GM12878 (cell line): ENCODE data around the gene COMMD1. TPM values are rescaled to one million over a fixed set of nuclear protein-coding genes. Genes with fewer than 3 reads are reported as not detected.

ENCODE experiments used
- E2F4 ChIP-seq: IDR thresholded peaks from 2 replicates; pipeline ENCODE4 v1.6.1; 2012; ENCODE audit warnings: low read depth, low read length, improper control_type of control experiment
- HCFC1 ChIP-seq: fragments of 150-350 bp; IDR thresholded peaks from 2 replicates; pipeline ENCODE4 v1.6.1; 2014; ENCODE audit warnings: low read length
- MLLT1 ChIP-seq: fragments of 450-650 bp; IDR thresholded peaks from 2 replicates; pipeline ENCODE4 v1.6.1; 2016; ENCODE audit warnings: mild to moderate bottlenecking
- PKNOX1 ChIP-seq: fragments of 450-650 bp; IDR thresholded peaks from 2 replicates; pipeline ENCODE4 v1.6.1; 2016; ENCODE audit warnings: mild to moderate bottlenecking
- PML ChIP-seq: IDR thresholded peaks from 2 replicates; pipeline ENCODE4 v1.6.1; 2012; ENCODE audit warnings: low read length, inconsistent platforms
- POLR2AphosphoS2 ChIP-seq: IDR thresholded peaks from 2 replicates; pipeline ENCODE4 v1.6.1; 2011; ENCODE audit warnings: low read depth, mild to moderate bottlenecking, low read length, improper control_type of control experiment, moderate library complexity
- SRF ChIP-seq, 2 experiments: IDR thresholded peaks; 2 replicates each; pipeline ENCODE4 v1.6.1; 2011; ENCODE audit warnings: low read depth in 2 of 2, low read length in 2 of 2, mild to moderate bottlenecking in 1 of 2, moderate library complexity in 1 of 2
- STAT1 ChIP-seq: fragments of 450-650 bp; conservative IDR thresholded peaks from 2 replicates; pipeline ENCODE4 v1.6.1; 2014; ENCODE audit warnings: antibody characterized with exemption, mild to moderate bottlenecking
- TARDBP ChIP-seq: IDR thresholded peaks from 2 replicates; pipeline ENCODE4 v1.6.1; 2016; ENCODE audit warnings: borderline replicate concordance
- WRNIP1 ChIP-seq: IDR thresholded peaks from 2 replicates; pipeline ENCODE4 v1.6.1; 2011; ENCODE audit warnings: low read depth, low read length, improper control_type of control experiment, borderline replicate concordance
- polyA plus RNA-seq, 11 experiments: library from polyadenylated mRNA; depleted of rRNA in 4 of 11; unstranded in 6 of 11; stranded (reverse) in 5 of 11; fragments of >200 nt; fragmentation: Nextera tagmentation in 4 of 11; fragmentation: Illumina TruSeq in 1 of 11; extraction: Ambion mirVana in 4 of 11; extraction: Trizol in 1 of 11; gene quantifications; 1 replicate in 1 of 11; 2 replicates in 10 of 11; pipeline versions ENCODE4 v1.2.1 to v1.2.3, GENCODE V29; 2011 to 2016; ENCODE audit warnings: inconsistent platforms in 2 of 11, missing spikeins in 2 of 11, low read depth in 1 of 11
- total RNA-seq, 4 experiments: library from RNA; depleted of rRNA in 3 of 4; stranded (reverse); fragments of >200 nt in 3 of 4; fragmentation: Illumina TruSeq in 1 of 4; extraction: Trizol in 1 of 4; gene quantifications; 2 replicates each; pipeline versions ENCODE4 v1.2.1 to v1.2.3, GENCODE V29; 2013 to 2021
- TF ChIP-seq, protein P1 (sequence below): fragments of 450-650 bp; conservative IDR thresholded peaks from 2 replicates; pipeline ENCODE4 v1.6.1; 2017; ENCODE audit warnings: mild to moderate bottlenecking, moderate library complexity
- TF ChIP-seq, protein P2 (sequence below): IDR thresholded peaks from 2 replicates; pipeline ENCODE4 v1.6.1; 2012; ENCODE audit warnings: improper control_type of control experiment, low read depth, low read length; ENCODE audit not compliant: insufficient replicate concordance
- TF ChIP-seq, protein P3 (sequence below): IDR thresholded peaks from 2 replicates; pipeline ENCODE4 v1.6.1; 2012; ENCODE audit warnings: mild to moderate bottlenecking, low read depth, low read length

COMMD1 gene
- total and polyA plus RNA-seq, 10 of the 15 experiments (the other 5 are each of a cell fraction or from before 2014, with no cell fraction given), result 39.7 to 210 (median 53.7) TPM

DNA sequence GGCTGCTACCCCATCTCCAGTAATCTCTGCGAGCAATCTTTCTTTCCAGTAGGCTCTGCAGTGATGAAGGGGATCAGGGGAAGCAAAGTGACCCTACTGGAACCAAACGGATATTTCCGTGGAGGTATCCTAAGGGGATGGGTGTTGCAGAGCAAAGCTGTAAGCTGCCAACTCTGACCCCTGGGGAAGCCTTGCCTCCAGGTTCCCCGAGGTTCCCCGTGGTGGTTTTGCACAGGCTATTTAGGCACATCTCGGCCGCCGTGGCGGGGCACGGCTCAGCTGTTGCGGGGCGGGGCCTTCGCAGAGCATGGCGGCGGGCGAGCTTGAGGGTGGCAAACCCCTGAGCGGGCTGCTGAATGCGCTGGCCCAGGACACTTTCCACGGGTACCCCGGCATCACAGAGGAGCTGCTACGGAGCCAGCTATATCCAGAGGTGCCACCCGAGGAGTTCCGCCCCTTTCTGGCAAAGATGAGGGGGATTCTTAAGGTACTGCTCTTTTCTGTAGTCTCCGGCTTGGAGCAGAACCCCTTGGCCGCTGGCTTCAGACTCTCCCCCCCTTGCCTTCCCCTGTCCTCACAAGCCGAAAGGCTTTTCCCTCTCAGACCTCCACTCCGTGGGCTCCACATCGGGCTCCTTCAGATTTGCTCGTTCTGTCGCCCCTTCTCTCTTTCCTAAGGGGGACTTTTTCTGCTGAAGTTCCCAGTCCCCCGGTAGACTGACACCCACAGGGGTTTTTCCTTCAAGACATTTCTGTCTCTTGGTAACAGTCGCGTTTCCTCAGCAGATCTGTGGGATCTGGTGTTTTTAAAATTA, at the start of gene COMMD1 (continued):
- TF ChIP-seq, protein P1, sequence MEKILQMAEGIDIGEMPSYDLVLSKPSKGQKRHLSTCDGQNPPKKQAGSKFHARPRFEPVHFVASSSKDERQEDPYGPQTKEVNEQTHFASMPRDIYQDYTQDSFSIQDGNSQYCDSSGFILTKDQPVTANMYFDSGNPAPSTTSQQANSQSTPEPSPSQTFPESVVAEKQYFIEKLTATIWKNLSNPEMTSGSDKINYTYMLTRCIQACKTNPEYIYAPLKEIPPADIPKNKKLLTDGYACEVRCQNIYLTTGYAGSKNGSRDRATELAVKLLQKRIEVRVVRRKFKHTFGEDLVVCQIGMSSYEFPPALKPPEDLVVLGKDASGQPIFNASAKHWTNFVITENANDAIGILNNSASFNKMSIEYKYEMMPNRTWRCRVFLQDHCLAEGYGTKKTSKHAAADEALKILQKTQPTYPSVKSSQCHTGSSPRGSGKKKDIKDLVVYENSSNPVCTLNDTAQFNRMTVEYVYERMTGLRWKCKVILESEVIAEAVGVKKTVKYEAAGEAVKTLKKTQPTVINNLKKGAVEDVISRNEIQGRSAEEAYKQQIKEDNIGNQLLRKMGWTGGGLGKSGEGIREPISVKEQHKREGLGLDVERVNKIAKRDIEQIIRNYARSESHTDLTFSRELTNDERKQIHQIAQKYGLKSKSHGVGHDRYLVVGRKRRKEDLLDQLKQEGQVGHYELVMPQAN, result peak; percentile 82
- TF ChIP-seq, protein P2, sequence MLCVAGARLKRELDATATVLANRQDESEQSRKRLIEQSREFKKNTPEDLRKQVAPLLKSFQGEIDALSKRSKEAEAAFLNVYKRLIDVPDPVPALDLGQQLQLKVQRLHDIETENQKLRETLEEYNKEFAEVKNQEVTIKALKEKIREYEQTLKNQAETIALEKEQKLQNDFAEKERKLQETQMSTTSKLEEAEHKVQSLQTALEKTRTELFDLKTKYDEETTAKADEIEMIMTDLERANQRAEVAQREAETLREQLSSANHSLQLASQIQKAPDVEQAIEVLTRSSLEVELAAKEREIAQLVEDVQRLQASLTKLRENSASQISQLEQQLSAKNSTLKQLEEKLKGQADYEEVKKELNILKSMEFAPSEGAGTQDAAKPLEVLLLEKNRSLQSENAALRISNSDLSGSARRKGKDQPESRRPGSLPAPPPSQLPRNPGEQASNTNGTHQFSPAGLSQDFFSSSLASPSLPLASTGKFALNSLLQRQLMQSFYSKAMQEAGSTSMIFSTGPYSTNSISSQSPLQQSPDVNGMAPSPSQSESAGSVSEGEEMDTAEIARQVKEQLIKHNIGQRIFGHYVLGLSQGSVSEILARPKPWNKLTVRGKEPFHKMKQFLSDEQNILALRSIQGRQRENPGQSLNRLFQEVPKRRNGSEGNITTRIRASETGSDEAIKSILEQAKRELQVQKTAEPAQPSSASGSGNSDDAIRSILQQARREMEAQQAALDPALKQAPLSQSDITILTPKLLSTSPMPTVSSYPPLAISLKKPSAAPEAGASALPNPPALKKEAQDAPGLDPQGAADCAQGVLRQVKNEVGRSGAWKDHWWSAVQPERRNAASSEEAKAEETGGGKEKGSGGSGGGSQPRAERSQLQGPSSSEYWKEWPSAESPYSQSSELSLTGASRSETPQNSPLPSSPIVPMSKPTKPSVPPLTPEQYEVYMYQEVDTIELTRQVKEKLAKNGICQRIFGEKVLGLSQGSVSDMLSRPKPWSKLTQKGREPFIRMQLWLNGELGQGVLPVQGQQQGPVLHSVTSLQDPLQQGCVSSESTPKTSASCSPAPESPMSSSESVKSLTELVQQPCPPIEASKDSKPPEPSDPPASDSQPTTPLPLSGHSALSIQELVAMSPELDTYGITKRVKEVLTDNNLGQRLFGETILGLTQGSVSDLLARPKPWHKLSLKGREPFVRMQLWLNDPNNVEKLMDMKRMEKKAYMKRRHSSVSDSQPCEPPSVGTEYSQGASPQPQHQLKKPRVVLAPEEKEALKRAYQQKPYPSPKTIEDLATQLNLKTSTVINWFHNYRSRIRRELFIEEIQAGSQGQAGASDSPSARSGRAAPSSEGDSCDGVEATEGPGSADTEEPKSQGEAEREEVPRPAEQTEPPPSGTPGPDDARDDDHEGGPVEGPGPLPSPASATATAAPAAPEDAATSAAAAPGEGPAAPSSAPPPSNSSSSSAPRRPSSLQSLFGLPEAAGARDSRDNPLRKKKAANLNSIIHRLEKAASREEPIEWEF, result peak; percentile 78
- TF ChIP-seq PKNOX1 (no peak), POLR2AphosphoS2 (0 out of 2 replicates have a peak, but pooled peaks have one; percentile 56), PML (peak; percentile 93), HCFC1 (peak; percentile 68), TARDBP (no peak), STAT1 (peak; percentile 19; the same call in 1 of the 2 replicates), WRNIP1 (no peak), E2F4 (peak; percentile 55; the same call in 1 of the 2 replicates), SRF (IDR thresholded peaks at IDR 0.05; ENCODE audit: low read depth in 2 of 2, low read length in 2 of 2) (0 out of 4 replicates have a peak, but pooled peaks of 1 of the 2 experiments have one; percentile 4), MLLT1 (0 out of 2 replicates have a peak, but pooled peaks have one; percentile 44)
- TF ChIP-seq, protein P3, sequence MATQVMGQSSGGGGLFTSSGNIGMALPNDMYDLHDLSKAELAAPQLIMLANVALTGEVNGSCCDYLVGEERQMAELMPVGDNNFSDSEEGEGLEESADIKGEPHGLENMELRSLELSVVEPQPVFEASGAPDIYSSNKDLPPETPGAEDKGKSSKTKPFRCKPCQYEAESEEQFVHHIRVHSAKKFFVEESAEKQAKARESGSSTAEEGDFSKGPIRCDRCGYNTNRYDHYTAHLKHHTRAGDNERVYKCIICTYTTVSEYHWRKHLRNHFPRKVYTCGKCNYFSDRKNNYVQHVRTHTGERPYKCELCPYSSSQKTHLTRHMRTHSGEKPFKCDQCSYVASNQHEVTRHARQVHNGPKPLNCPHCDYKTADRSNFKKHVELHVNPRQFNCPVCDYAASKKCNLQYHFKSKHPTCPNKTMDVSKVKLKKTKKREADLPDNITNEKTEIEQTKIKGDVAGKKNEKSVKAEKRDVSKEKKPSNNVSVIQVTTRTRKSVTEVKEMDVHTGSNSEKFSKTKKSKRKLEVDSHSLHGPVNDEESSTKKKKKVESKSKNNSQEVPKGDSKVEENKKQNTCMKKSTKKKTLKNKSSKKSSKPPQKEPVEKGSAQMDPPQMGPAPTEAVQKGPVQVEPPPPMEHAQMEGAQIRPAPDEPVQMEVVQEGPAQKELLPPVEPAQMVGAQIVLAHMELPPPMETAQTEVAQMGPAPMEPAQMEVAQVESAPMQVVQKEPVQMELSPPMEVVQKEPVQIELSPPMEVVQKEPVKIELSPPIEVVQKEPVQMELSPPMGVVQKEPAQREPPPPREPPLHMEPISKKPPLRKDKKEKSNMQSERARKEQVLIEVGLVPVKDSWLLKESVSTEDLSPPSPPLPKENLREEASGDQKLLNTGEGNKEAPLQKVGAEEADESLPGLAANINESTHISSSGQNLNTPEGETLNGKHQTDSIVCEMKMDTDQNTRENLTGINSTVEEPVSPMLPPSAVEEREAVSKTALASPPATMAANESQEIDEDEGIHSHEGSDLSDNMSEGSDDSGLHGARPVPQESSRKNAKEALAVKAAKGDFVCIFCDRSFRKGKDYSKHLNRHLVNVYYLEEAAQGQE, result peak; percentile 52; the same call in 1 of the 2 replicates
